GM23248 (cell line): ENCODE measurements around the gene RAD51B. TPM values are rescaled to one million over a fixed set of nuclear protein-coding genes. Genes with fewer than 3 reads are reported as not detected.

Experiments
- DNase-seq: peaks from one replicate; pipeline ENCODE4 v3.0.0-alpha.2; 2015
- H2AFZ ChIP-seq: fragments of 200-600 bp; sonication (generic); 2 replicates; pipeline ENCODE4 v1.6.1; 2016; ENCODE audit warnings: antibody characterized with exemption
- H3F3A ChIP-seq: fragments of 200-600 bp; sonication (generic); 2 replicates; pipeline ENCODE4 v1.6.1; 2016; ENCODE audit warnings: mild to moderate bottlenecking, antibody characterized with exemption, mixed run types; ENCODE audit not compliant: insufficient read depth
- H3K27ac ChIP-seq: fragments of 200-600 bp; sonication (generic); 2 replicates; pipeline ENCODE4 v1.5.1; 2016; ENCODE audit warnings: mild to moderate bottlenecking
- H3K27me3 ChIP-seq: fragments of 200-600 bp; sonication (generic); replicated peaks from 2 replicates; pipeline ENCODE4 v1.6.1; 2016; ENCODE audit warnings: mild to moderate bottlenecking; ENCODE audit not compliant: insufficient read depth
- H3K36me3 ChIP-seq: fragments of 200-600 bp; sonication (generic); 2 replicates; pipeline ENCODE4 v1.6.1; 2016; ENCODE audit warnings: low read depth, mild to moderate bottlenecking
- H3K4me1 ChIP-seq: fragments of 200-600 bp; sonication (generic); 2 replicates; pipeline ENCODE4 v1.6.1; 2016; ENCODE audit warnings: mild to moderate bottlenecking; ENCODE audit not compliant: insufficient read depth
- H3K4me2 ChIP-seq: fragments of 200-600 bp; sonication (generic); one replicate; pipeline ENCODE4 v1.6.1; 2016; ENCODE audit warnings: mild to moderate bottlenecking; ENCODE audit not compliant: unreplicated experiment
- H3K4me3 ChIP-seq: fragments of 200-600 bp; sonication (generic); 2 replicates; pipeline ENCODE4 v1.5.1; 2016; ENCODE audit warnings: mild to moderate bottlenecking
- H3K79me2 ChIP-seq: fragments of 200-600 bp; sonication (generic); 2 replicates; pipeline ENCODE4 v1.6.1; 2016; ENCODE audit warnings: mild to moderate bottlenecking; ENCODE audit not compliant: insufficient read depth
- H3K9ac ChIP-seq: fragments of 200-600 bp; sonication (generic); 2 replicates; pipeline ENCODE4 v1.6.1; 2016; ENCODE audit warnings: mild to moderate bottlenecking
- H3K9me2 ChIP-seq: fragments of 200-600 bp; sonication (generic); 2 replicates; pipeline ENCODE4 v1.6.1; 2016; ENCODE audit warnings: mixed run types, mild to moderate bottlenecking, moderate library complexity; ENCODE audit not compliant: insufficient read depth
- H3K9me3 ChIP-seq: fragments of 200-600 bp; sonication (generic); one replicate; pipeline ENCODE4 v1.6.1; 2017; ENCODE audit warnings: low read depth
- H4K20me1 ChIP-seq: fragments of 200-600 bp; sonication (generic); 2 replicates; pipeline ENCODE4 v1.6.0; 2016; ENCODE audit not compliant: insufficient read depth
- EZH2 ChIP-seq: fragments of 200-600 bp; sonication (generic); IDR thresholded peaks from 2 replicates; pipeline ENCODE4 v1.6.1; 2018; ENCODE audit warnings: antibody characterized with exemption, mild to moderate bottlenecking; ENCODE audit not compliant: insufficient read depth, poor library complexity, severe bottlenecking
- EZH2phosphoT487 ChIP-seq: fragments of 200-600 bp; sonication (generic); IDR thresholded peaks from 2 replicates; pipeline ENCODE4 v1.6.1; 2018; ENCODE audit warnings: antibody characterized with exemption, moderate library complexity, mild to moderate bottlenecking, low read depth; ENCODE audit not compliant: insufficient read depth
- WGBS, 2 experiments: methylation state at CpG; one replicate each; pipeline ENCODE4 v1.1.6; 2015 to 2017; ENCODE audit warnings: low lambda C conversion rate in 2 of 2, low coverage in 1 of 2; ENCODE audit errors: missing lambda C conversion rate in 2 of 2; 5-methylcytosine and 5-hydroxymethylcytosine counted together
- in situ Hi-C: fragments of 300-500 bp; cut with MboI; formaldehyde crosslinking; loops from 2 replicates; pipeline ENCODE4 v1.15.0; 2020
- polyA plus RNA-seq: library from polyadenylated mRNA; unstranded; fragments of >200 nt; fragmentation: Nextera tagmentation; extraction: Ambion mirVana; gene quantifications from 2 replicates; pipeline ENCODE4 v1.2.1, GENCODE V29; 2016
- total RNA-seq: library from RNA; depleted of rRNA; stranded (reverse); fragments of >200 nt; shearing (Covaris generic); gene quantifications from 2 replicates; pipeline ENCODE4 v1.2.3, GENCODE V29; 2014

Gene RAD51B
- total and polyA plus RNA-seq, 2 experiments from 2014 or later = 4.0 to 8.8 TPM

- Histone ChIP-seq H4K20me1 (no peaks in the 10 kb centered on the region), H3K9me2 (no peaks in the 10 kb centered on the region), H3K4me2 (no peak overlapping the region), H3K4me3 (no peak overlapping the region), H2AFZ (no peak overlapping the region), H3K79me2 (no peaks in the 10 kb centered on the region), H3K27me3 (no peaks in the 10 kb centered on the region), H3K9ac (no peak overlapping the region), H3K27ac (no peak overlapping the region), H3K4me1 (no peaks in the 10 kb centered on the region), H3F3A (no peaks in the 10 kb centered on the region), H3K36me3 (no peaks in the 10 kb centered on the region), H3K9me3 (no peaks in the 10 kb centered on the region)
- TF ChIP-seq EZH2 (no peak), EZH2phosphoT487 (no peak)
- DNase-seq = no peak
- in situ Hi-C loops = no loop called here
- WGBS, 2 experiments = 94 to 100% methylated on average over 5 of the region's 5 CpGs
Observed at GRCh38 chr14:68747393-68747792, 927.8 kb downstream of the RAD51B start.

- Histone ChIP-seq H3K4me2 (no peak overlapping the region), H3K4me3 (no peak overlapping the region), H3K9me3 (no peaks in the 10 kb centered on the region), H3K79me2 (no peaks in the 10 kb centered on the region), H3K4me1 (no peaks in the 10 kb centered on the region), H2AFZ (no peak overlapping the region), H3K27me3 (no peaks in the 10 kb centered on the region), H3K27ac (no peak overlapping the region), H4K20me1 (no peaks in the 10 kb centered on the region), H3K36me3 (no peaks in the 10 kb centered on the region), H3F3A (no peaks in the 10 kb centered on the region), H3K9me2 (no peaks in the 10 kb centered on the region), H3K9ac (no peak overlapping the region)
- TF ChIP-seq EZH2phosphoT487 (no peak), EZH2 (no peak)
- no peak for DNase-seq
- in situ Hi-C loops = no loop called here
- WGBS, 2 experiments = 84% methylated on average over 10 of the region's 10 CpGs
Observed at GRCh38 chr14:68748260-68748659, 928.7 kb downstream of the RAD51B start.

- Histone ChIP-seq H3F3A (no peaks in the 10 kb centered on the region), H3K4me3 (no peak overlapping the region), H3K4me2 (no peak overlapping the region), H3K9ac (no peak overlapping the region), H3K27ac (no peak overlapping the region), H3K9me3 (no peaks in the 10 kb centered on the region), H3K9me2 (no peaks in the 10 kb centered on the region), H3K27me3 (no peaks in the 10 kb centered on the region), H3K79me2 (no peaks in the 10 kb centered on the region), H4K20me1 (no peaks in the 10 kb centered on the region), H3K36me3 (no peaks in the 10 kb centered on the region), H3K4me1 (no peaks in the 10 kb centered on the region; the same call in 1 of the 2 replicates), H2AFZ (no peak overlapping the region)
- DNase-seq = no peak
- TF ChIP-seq EZH2 = no peak
- no peak for TF ChIP-seq EZH2phosphoT487
- in situ Hi-C loops = no loop called here
- 92 to 99% methylated on average over 5 of the region's 5 CpGs for WGBS, 2 experiments
Observed at GRCh38 chr14:68748691-68749090, 929.1 kb downstream of the RAD51B start.

- Histone ChIP-seq H3K4me3 (no peak overlapping the region), H3K79me2 (no peaks in the 10 kb centered on the region), H3K36me3 (no peaks in the 10 kb centered on the region), H3K9me3 (no peaks in the 10 kb centered on the region), H3K27me3 (no peaks in the 10 kb centered on the region), H4K20me1 (no peaks in the 10 kb centered on the region), H3K4me1 (no peaks in the 10 kb centered on the region; the same call in 1 of the 2 replicates), H3F3A (no peaks in the 10 kb centered on the region), H3K9ac (no peak overlapping the region), H3K9me2 (no peaks in the 10 kb centered on the region), H2AFZ (no peak overlapping the region), H3K4me2 (no peak overlapping the region), H3K27ac (no peak overlapping the region)
- WGBS, 2 experiments = 75 to 76% methylated on average over 11 of the region's 11 CpGs
- in situ Hi-C loops = no loop called here
- DNase-seq = no peak
- no peak for TF ChIP-seq EZH2phosphoT487
- no peak for TF ChIP-seq EZH2
Observed at GRCh38 chr14:68749487-68750475, 930.2 kb downstream of the RAD51B start.
